ACC112 (cell line): Measurements from ENCODE around the gene MCC.
A peak's percentile ranks its signal among the peaks of the same experiment; 100 is the strongest.
"Not testable (repeated sequence)": the region's sequence is repeated elsewhere in the genome, so short reads cannot be mapped to it uniquely, and the experiment has no call there.

Experiments used
- H2AFZ ChIP-seq: fragments of 200-600 bp; sonication (generic); one replicate; pipeline ENCODE4 v1.6.0; 2017; ENCODE audit warnings: antibody characterized with exemption, low read length; ENCODE audit not compliant: unreplicated experiment
- H3K27ac ChIP-seq: fragments of 200-600 bp; sonication (generic); 2 replicates; pipeline ENCODE4 v1.5.1; 2014; ENCODE audit warnings: low read depth, mild to moderate bottlenecking, antibody characterized with exemption, low read length, moderate library complexity
- H3K27me3 ChIP-seq: fragments of 200-600 bp; sonication (generic); 2 replicates; pipeline ENCODE4 v1.6.1; 2014; ENCODE audit warnings: mild to moderate bottlenecking, antibody characterized with exemption, low read length, moderate library complexity, mixed read lengths; ENCODE audit not compliant: insufficient read depth
- H3K36me3 ChIP-seq: fragments of 200-600 bp; sonication (generic); 2 replicates; pipeline ENCODE4 v1.6.1; 2016; ENCODE audit warnings: mild to moderate bottlenecking, antibody characterized with exemption, low read length, moderate library complexity, mixed read lengths; ENCODE audit not compliant: insufficient read depth
- H3K4me1 ChIP-seq: fragments of 200-600 bp; sonication (generic); one replicate; pipeline ENCODE4 v1.6.1; 2016; ENCODE audit warnings: low read length, mixed read lengths; ENCODE audit not compliant: insufficient read depth, unreplicated experiment, control insufficient read depth
- H3K4me3 ChIP-seq: fragments of 200-600 bp; sonication (generic); 2 replicates; pipeline ENCODE4 v1.5.1; 2014; ENCODE audit warnings: mild to moderate bottlenecking, low read depth, low read length
- H3K79me2 ChIP-seq: fragments of 200-600 bp; sonication (generic); one replicate; pipeline ENCODE4 v1.6.0; 2016; ENCODE audit warnings: low read length; ENCODE audit not compliant: control insufficient read depth, unreplicated experiment, insufficient read depth

Gene MCC

GRCh38 chr5:113491022-113491421 lies 2.8 kb upstream of the MCC start:
- H3K4me1 ChIP-seq = peaks cover 15% of the 10 kb centered on the region
- no peaks in the 10 kb centered on the region for H3K36me3 ChIP-seq
- no peak overlapping the region for H2AFZ ChIP-seq
- no peak overlapping the region for H3K4me3 ChIP-seq
- H3K27me3 ChIP-seq = no peaks in the 10 kb centered on the region
- no peak overlapping the region for H3K27ac ChIP-seq
- H3K79me2 ChIP-seq = no peaks in the 10 kb centered on the region

GRCh38 chr5:113490317-113490716 lies 2.1 kb upstream of the MCC start:
- Histone ChIP-seq H3K27ac (no peak overlapping the region), H3K27me3 (no peaks in the 10 kb centered on the region), H3K4me1 (peaks cover 12% of the 10 kb centered on the region), H3K36me3 (no peaks in the 10 kb centered on the region), H3K4me3 (no peak overlapping the region), H3K79me2 (no peaks in the 10 kb centered on the region), H2AFZ (no peak overlapping the region)

- H3K4me3 ChIP-seq = peak overlapping the region; percentile 83
- H3K79me2 ChIP-seq = no peaks in the 10 kb centered on the region
- no peaks in the 10 kb centered on the region for H3K27me3 ChIP-seq
- H3K4me1 ChIP-seq = peaks cover 12% of the 10 kb centered on the region
- no peak overlapping the region for H2AFZ ChIP-seq
- H3K27ac ChIP-seq = peak overlapping the region; percentile 54
- H3K36me3 ChIP-seq = no peaks in the 10 kb centered on the region
These were observed 1.0 kb upstream of the MCC start for GRCh38 chr5:113489299-113489698.

- H3K79me2 ChIP-seq = no peaks in the 10 kb centered on the region
- H3K4me3 ChIP-seq = peak overlapping the region; percentile 83
- H3K4me1 ChIP-seq = peaks cover 12% of the 10 kb centered on the region
- no peaks in the 10 kb centered on the region for H3K27me3 ChIP-seq
- peak overlapping the region; percentile 54 for H3K27ac ChIP-seq
- H3K36me3 ChIP-seq = no peaks in the 10 kb centered on the region
- H2AFZ ChIP-seq = peak overlapping the region; percentile 76
These were observed 462 bp upstream of the MCC start for GRCh38 chr5:113488645-113489184.

GRCh38 chr5:113487416-113487780 lies 855 bp downstream of the MCC start:
- Histone ChIP-seq H3K79me2 (no peaks in the 10 kb centered on the region), H3K27me3 (no peaks in the 10 kb centered on the region), H3K4me3 (peak overlapping the region; percentile 83), H2AFZ (peak overlapping the region; percentile 76), H3K36me3 (no peaks in the 10 kb centered on the region), H3K4me1 (peaks cover 12% of the 10 kb centered on the region), H3K27ac (no peak overlapping the region)

- H3K27ac ChIP-seq = no peak overlapping the region
- H2AFZ ChIP-seq = no peak overlapping the region
- no peaks in the 10 kb centered on the region for H3K4me1 ChIP-seq
- H3K79me2 ChIP-seq = no peaks in the 10 kb centered on the region
- H3K27me3 ChIP-seq = no peaks in the 10 kb centered on the region
- H3K36me3 ChIP-seq = no peaks in the 10 kb centered on the region
- no peak overlapping the region for H3K4me3 ChIP-seq
These were observed 8.0 kb downstream of the MCC start for GRCh38 chr5:113480243-113480642.

- no peaks in the 10 kb centered on the region for H3K4me1 ChIP-seq
- no peak overlapping the region for H2AFZ ChIP-seq
- no peaks in the 10 kb centered on the region for H3K27me3 ChIP-seq
- H3K4me3 ChIP-seq = no peak overlapping the region
- no peak overlapping the region for H3K27ac ChIP-seq
- H3K36me3 ChIP-seq = no peaks in the 10 kb centered on the region
- H3K79me2 ChIP-seq = no peaks in the 10 kb centered on the region
These were observed 9.6 kb downstream of the MCC start for GRCh38 chr5:113478691-113479090.

- Histone ChIP-seq H3K27ac (no peak overlapping the region), H3K36me3 (no peaks in the 10 kb centered on the region), H3K4me1 (no peaks in the 10 kb centered on the region)
These were observed 14.0 kb downstream of the MCC start for GRCh38 chr5:113474100-113474728.

GRCh38 chr5:113463032-113463431 lies 25.2 kb downstream of the MCC start:
- no peaks in the 10 kb centered on the region for H3K27me3 ChIP-seq
- H2AFZ ChIP-seq = no peak overlapping the region
- no peak overlapping the region for H3K4me3 ChIP-seq
- no peaks in the 10 kb centered on the region for H3K36me3 ChIP-seq
- H3K27ac ChIP-seq = no peak overlapping the region
- no peaks in the 10 kb centered on the region for H3K4me1 ChIP-seq
- no peaks in the 10 kb centered on the region for H3K79me2 ChIP-seq

More at GRCh38 chr5:113474100-113474728, 14.0 kb downstream of the MCC start:
- H2AFZ ChIP-seq = no peak overlapping the region
- H3K27me3 ChIP-seq = no peaks in the 10 kb centered on the region
- no peak overlapping the region for H3K4me3 ChIP-seq
- no peaks in the 10 kb centered on the region for H3K79me2 ChIP-seq

- not testable (repeated sequence) for H3K4me1 ChIP-seq, H3K36me3 ChIP-seq, H3K27ac ChIP-seq, H2AFZ ChIP-seq, H3K4me3 ChIP-seq, H3K79me2 ChIP-seq, H3K27me3 ChIP-seq
These were observed 31.1 kb downstream of the MCC start for GRCh38 chr5:113457106-113457505.

GRCh38 chr5:113452941-113453340 lies 35.3 kb downstream of the MCC start:
- Histone ChIP-seq H3K4me1 (no peaks in the 10 kb centered on the region), H3K4me3 (no peak overlapping the region), H3K27me3 (no peaks in the 10 kb centered on the region), H3K36me3 (no peaks in the 10 kb centered on the region), H3K79me2 (no peaks in the 10 kb centered on the region), H3K27ac (no peak overlapping the region), H2AFZ (no peak overlapping the region)
